HCT116 (cell line): ENCODE measurements around the gene ALDH1L1. TPM values are rescaled to one million over a fixed set of nuclear protein-coding genes. Genes with fewer than 3 reads are reported as not detected.

ENCODE experiments used
- ATAC-seq: fragments of 200-7000 bp; cut with Tn5 transposase; 2 replicates; pipeline ENCODE4 v1.9.1; 2020; ENCODE audit warnings: mild to moderate bottlenecking, moderate library complexity
- BruUV-seq: library from RNA; stranded (reverse); fragments of 400-500 nt; replicated peaks from 2 replicates; lab custom pipeline; 2021; lab: Mats Ljungman, UMichigan
- CTCF ChIA-PET: fragments of 300-600 bp; sonication (Branson Sonifier 250); formaldehyde crosslinking; loops from one replicate; lab custom pipeline; 2021; ENCODE audit warnings: antibody characterized with exemption; lab: Charles Lee
- POLR2A ChIA-PET: fragments of 300-600, 350-600 bp; sonication (Branson Sonifier 250); formaldehyde crosslinking; loops from one replicate; lab custom pipeline; 2021; ENCODE audit warnings: antibody characterized with exemption; lab: Charles Lee
- RAD21 ChIA-PET, 2 experiments: fragments of 300-600 bp; sonication (Branson Sonifier 250); formaldehyde crosslinking; loops; one replicate each; lab custom pipeline; 2023; ENCODE audit warnings: low total read pairs in 2 of 2; ENCODE audit not compliant: uncharacterized antibody in 2 of 2, unreplicated experiment in 2 of 2, low non-redundant PET in 1 of 2; lab: Charles Lee
- DNase-seq: peaks from one replicate; pipeline ENCODE4 v3.0.0-alpha.2; 2010; ENCODE audit warnings: low read depth, low spot score
- H2AFZ ChIP-seq: fragments of 200-600 bp; shearing (Covaris generic), sonication (generic); 2 replicates; pipeline ENCODE4 v1.6.1; 2017; ENCODE audit warnings: low read depth, mixed run types, mixed read lengths, antibody characterized with exemption, low read length; ENCODE audit not compliant: poor library complexity, severe bottlenecking
- H3K27ac ChIP-seq: 2 replicates; pipeline ENCODE4 v1.5.1; 2012; ENCODE audit warnings: low read depth, low read length
- H3K27me3 ChIP-seq: fragments of 200-600 bp; sonication (generic); 2 replicates; pipeline ENCODE4 v1.6.1; 2016; ENCODE audit warnings: mixed run types, low read length, mixed read lengths; ENCODE audit not compliant: insufficient read depth
- H3K36me3 ChIP-seq, 2 experiments: fragments of 200-500 bp in 1 of 2; fragments of 200-600 bp in 1 of 2; sonication (Bioruptor generic) in 1 of 2; sonication (generic) in 1 of 2; 2 replicates each; pipeline versions ENCODE4 v1.5.1 to v1.6.1; 2014 to 2016; ENCODE audit warnings: low read length in 2 of 2, inconsistent platforms in 1 of 2, mixed read lengths in 1 of 2, mixed run types in 1 of 2; ENCODE audit not compliant: insufficient read depth in 2 of 2, control insufficient read depth in 1 of 2
- H3K4me1 ChIP-seq, 2 experiments: fragments of 200-600 bp in 1 of 2; sonication (generic) in 1 of 2; 2 replicates each; pipeline versions ENCODE4 v1.5.1 to v1.6.1; 2012 to 2017; ENCODE audit warnings: low read length in 2 of 2, inconsistent platforms in 1 of 2, mild to moderate bottlenecking in 1 of 2, mixed read lengths in 1 of 2, mixed run types in 1 of 2, moderate library complexity in 1 of 2; ENCODE audit not compliant: insufficient read depth in 2 of 2, control insufficient read depth in 1 of 2
- H3K4me2 ChIP-seq: fragments of 200-600 bp; sonication (generic); 2 replicates; pipeline ENCODE4 v1.6.1; 2017; ENCODE audit warnings: mixed run types, low read length, mixed read lengths
- H3K4me3 ChIP-seq, 2 experiments: fragments of 200-600 bp in 1 of 2; sonication (generic) in 1 of 2; replicated peaks in 1 of 2; 2 replicates each; pipeline ENCODE4 v1.5.1; 2011 to 2016; ENCODE audit warnings: low read length in 2 of 2, control low read depth in 1 of 2, low read depth in 1 of 2, mild to moderate bottlenecking in 1 of 2, mixed read lengths in 1 of 2, mixed run types in 1 of 2
- H3K79me2 ChIP-seq: fragments of 200-600 bp; sonication (generic); 2 replicates; pipeline ENCODE4 v1.6.1; 2017; ENCODE audit warnings: mild to moderate bottlenecking, mixed run types, low read length, moderate library complexity, mixed read lengths; ENCODE audit not compliant: insufficient read depth
- H3K9ac ChIP-seq: fragments of 200-600 bp; sonication (generic); 2 replicates; pipeline ENCODE4 v1.6.1; 2016; ENCODE audit warnings: low read length, mixed read lengths
- H3K9me2 ChIP-seq: fragments of 200-600 bp; sonication (generic), shearing (Covaris generic); 2 replicates; pipeline ENCODE4 v1.6.1; 2017; ENCODE audit warnings: mixed run types, mild to moderate bottlenecking, moderate library complexity; ENCODE audit not compliant: insufficient read depth
- H3K9me3 ChIP-seq, 2 experiments: fragments of 200-500 bp in 1 of 2; fragments of 200-600 bp in 1 of 2; sonication (Bioruptor generic) in 1 of 2; sonication (generic) in 1 of 2; 2 replicates each; pipeline ENCODE4 v1.6.1; 2014 to 2017; ENCODE audit warnings: low read length in 2 of 2, mixed read lengths in 2 of 2, inconsistent platforms in 1 of 2, low read depth in 1 of 2, mild to moderate bottlenecking in 1 of 2, mixed run types in 1 of 2, moderate library complexity in 1 of 2; ENCODE audit not compliant: control insufficient read depth in 1 of 2, insufficient read depth in 1 of 2
- H4K20me1 ChIP-seq: fragments of 200-600 bp; sonication (generic), shearing (Covaris generic); 2 replicates; pipeline ENCODE4 v1.6.1; 2017; ENCODE audit warnings: mixed run types, mild to moderate bottlenecking, moderate library complexity; ENCODE audit not compliant: insufficient read depth
- ATF3 ChIP-seq: IDR thresholded peaks from 2 replicates; pipeline ENCODE4 v1.6.1; 2012
- CBX3 ChIP-seq: IDR thresholded peaks from 2 replicates; pipeline ENCODE4 v1.6.1; 2012; ENCODE audit warnings: low read depth
- CEBPB ChIP-seq: IDR thresholded peaks from 2 replicates; pipeline ENCODE4 v1.6.1; 2012; ENCODE audit warnings: low read depth
- CTCF ChIP-seq, 3 experiments: fragments of 200-600 bp in 1 of 3; sonication (generic) in 1 of 3; IDR thresholded peaks in 2 of 3; conservative IDR thresholded peaks in 1 of 3; 2 replicates each; pipeline ENCODE4 v1.5.1; 2012 to 2017; ENCODE audit warnings: low read depth in 2 of 3, low read length in 2 of 3, antibody characterized with exemption in 1 of 3, borderline replicate concordance in 1 of 3, control low read depth in 1 of 3, mild to moderate bottlenecking in 1 of 3, mixed read lengths in 1 of 3, mixed run types in 1 of 3, moderate library complexity in 1 of 3; ENCODE audit not compliant: insufficient read depth in 1 of 3
- EGR1 ChIP-seq: IDR thresholded peaks from 2 replicates; pipeline ENCODE4 v1.6.1; 2012; ENCODE audit warnings: low read depth
- EZH2 ChIP-seq: fragments of 200-600 bp; sonication (generic); IDR thresholded peaks from 2 replicates; pipeline ENCODE4 v1.6.1; 2017; ENCODE audit warnings: antibody characterized with exemption, mixed run types
- EZH2phosphoT487 ChIP-seq: fragments of 200-600 bp; IDR thresholded peaks from 2 replicates; pipeline ENCODE4 v1.6.1; 2018; ENCODE audit warnings: antibody characterized with exemption, borderline replicate concordance
- FOSL1 ChIP-seq: IDR thresholded peaks from 2 replicates; pipeline ENCODE4 v1.6.1; 2012; ENCODE audit warnings: low read depth
- JUND ChIP-seq: IDR thresholded peaks from 2 replicates; pipeline ENCODE4 v1.6.1; 2012
- MAX ChIP-seq: IDR thresholded peaks from 2 replicates; pipeline ENCODE4 v1.6.1; 2012
- POLR2A ChIP-seq: IDR thresholded peaks from 2 replicates; pipeline ENCODE4 v1.7.0; 2011; ENCODE audit warnings: borderline replicate concordance; ENCODE audit not compliant: insufficient read depth, insufficient read length; ENCODE audit errors: extremely low read depth
- RAD21 ChIP-seq: IDR thresholded peaks from 2 replicates; pipeline ENCODE4 v1.6.1; 2012; ENCODE audit warnings: low read depth, mild to moderate bottlenecking
- SIN3A ChIP-seq: IDR thresholded peaks from 2 replicates; pipeline ENCODE4 v1.6.1; 2012; ENCODE audit warnings: low read depth
- SP1 ChIP-seq: IDR thresholded peaks from 2 replicates; pipeline ENCODE4 v1.6.1; 2012; ENCODE audit warnings: low read depth
- SRF ChIP-seq: IDR thresholded peaks from 2 replicates; pipeline ENCODE4 v1.6.1; 2012; ENCODE audit warnings: low read depth
- TCF7L2 ChIP-seq: IDR thresholded peaks from 2 replicates; pipeline ENCODE4 v1.7.0; 2011; ENCODE audit warnings: borderline replicate concordance, inconsistent platforms; ENCODE audit not compliant: insufficient read depth, insufficient read length; ENCODE audit errors: extremely low read depth
- YY1 ChIP-seq: IDR thresholded peaks from 2 replicates; pipeline ENCODE4 v1.6.1; 2011; ENCODE audit warnings: low read length, low read depth, moderate library complexity, mild to moderate bottlenecking; ENCODE audit not compliant: insufficient replicate concordance; ENCODE audit errors: extremely low read depth
- ZFX ChIP-seq: fragments of 450-650 bp; IDR thresholded peaks from 2 replicates; pipeline ENCODE4 v1.6.1; 2017
- ZNF274 ChIP-seq: fragments of 200-500 bp; sonication (Bioruptor generic); IDR thresholded peaks from 2 replicates; pipeline ENCODE4 v1.6.1; 2014; ENCODE audit warnings: mild to moderate bottlenecking, low read depth, low read length, inconsistent platforms
- intact Hi-C: fragments of 100-400 bp; cut with micrococcal nuclease; formaldehyde crosslinking; loops from 2 replicates; pipeline ENCODE4 v1.10.0; 2022
- total RNA-seq: library from RNA; stranded (reverse); gene quantifications from one replicate; pipeline ENCODE4 v1.2.1, GENCODE V29; 2021; ENCODE audit not compliant: unreplicated experiment

ALDH1L1 gene
- total RNA-seq, 1 experiment from 2014 or later = 0.81 TPM

- no peak for DNase-seq
- no peaks in the 10 kb centered on the region for H3K79me2 ChIP-seq
- ChIA-PET RAD21 (no interaction called here), POLR2A (no interaction called here), CTCF (no interaction called here)
- H3K4me2 ChIP-seq = peak overlapping the region; percentile 32
- no peaks in the 10 kb centered on the region for H3K27me3 ChIP-seq
- H3K4me1 ChIP-seq = peaks cover 9 to 31% of the 10 kb centered on the region in 2 experiments
- H3K9me3 ChIP-seq = no peaks in the 10 kb centered on the region
- H3K27ac ChIP-seq = no peak overlapping the region
- H3K9ac ChIP-seq = no peak overlapping the region
- H3K36me3 ChIP-seq = no peaks in the 10 kb centered on the region
- H4K20me1 ChIP-seq = no peaks in the 10 kb centered on the region
- intact Hi-C loops = no loop called here
- H3K9me2 ChIP-seq = no peaks in the 10 kb centered on the region
- TF ChIP-seq MAX = no peak
- no peak for TF ChIP-seq CBX3
- H3K4me3 ChIP-seq = no peak overlapping the region
- BruUV-seq = no TSS peak
- no peak overlapping the region for H2AFZ ChIP-seq
- ATAC-seq = no peak
Observed at GRCh38 chr3:126216416-126216815, 36.0 kb upstream of the ALDH1L1 start.

- Histone ChIP-seq H3K4me1 (peaks cover 20 to 46% of the 10 kb centered on the region in 2 experiments), H3K4me3 (peak overlapping the region in 1 of 2 experiments; percentile 50; a peak in 1 of 4 replicates), H3K36me3 (no peaks in the 10 kb centered on the region), H3K9ac (no peak overlapping the region), H3K27ac (peak overlapping the region; percentile 2; the same call in 1 of the 2 replicates), H3K9me3 (no peaks in the 10 kb centered on the region), H3K27me3 (no peaks in the 10 kb centered on the region), H3K4me2 (peak overlapping the region; percentile 74), H3K9me2 (no peaks in the 10 kb centered on the region), H3K79me2 (no peaks in the 10 kb centered on the region), H4K20me1 (no peaks in the 10 kb centered on the region), H2AFZ (no peak overlapping the region)
- ChIA-PET RAD21 (interaction anchor here (0.6 to 0.7 kb wide), 3 partner anchors 78 to 263 kb away, joined by 4 read pairs; no protein-coding TSS in a partner anchor), POLR2A (no interaction called here), CTCF (interaction anchor here (0.6 to 1.1 kb wide), 4 partner anchors 79 to 295 kb away, joined by 3 to 4 read pairs (median 4); no protein-coding TSS in a partner anchor)
- intact Hi-C loops = no loop called here
- ATAC-seq (no peak; the same call in 1 of the 2 replicates), DNase-seq (no peak)
- no TSS peak for BruUV-seq
- TF ChIP-seq MAX (no peak), EZH2 (no peak), JUND (no peak), POLR2A (no peak), TCF7L2 (no peak), CBX3 (no peak), ATF3 (no peak), RAD21 (no peak), SP1 (no peak), YY1 (no peak), EZH2phosphoT487 (no peak), CTCF (IDR thresholded peaks at IDR 0.05 in 2 of 3, conservative IDR thresholded peaks at IDR 0.05 in 1 of 3; ENCODE audit: borderline replicate concordance in 1 of 3, insufficient read depth in 1 of 3, low read depth in 2 of 3, low read length in 2 of 3) (no peak), SIN3A (no peak), ZNF274 (no peak), EGR1 (no peak), ZFX (no peak), CEBPB (no peak), FOSL1 (no peak), SRF (no peak)
Observed at GRCh38 chr3:126213379-126214028, 33.1 kb upstream of the ALDH1L1 start.
